ENCODE measurements around the gene CHMP6. TPM values are rescaled to one million over a fixed set of nuclear protein-coding genes. Genes with fewer than 3 reads are reported as not detected.

Gene CHMP6
- total RNA-seq, 2 experiments from 2014 or later, result 7.9 to 23.8 TPM

GRCh38 chr17:80986816-80987475 lies 4.7 kb upstream of the CHMP6 start:
- H3K4me2 ChIP-seq (ENCODE audit: low read length), result no peak overlapping the region
- H4K20me1 ChIP-seq (ENCODE audit: insufficient read depth, low read length), result no peaks in the 10 kb centered on the region
- intact Hi-C loops (cut with micrococcal nuclease; ENCODE audit: unreplicated experiment), result no loop called here
- H3K4me1 ChIP-seq (ENCODE audit: insufficient read depth, low read length, poor library complexity, severe bottlenecking), result no peaks in the 10 kb centered on the region
- H3K9me3 ChIP-seq (ENCODE audit: low read length), result no peaks in the 10 kb centered on the region
- H3K79me2 ChIP-seq (ENCODE audit: insufficient read depth, low read depth, low read length), result no peaks in the 10 kb centered on the region
- H3K36me3 ChIP-seq (ENCODE audit: insufficient read depth, low read length), result no peaks in the 10 kb centered on the region
- H3K4me3 ChIP-seq (ENCODE audit: low read depth, low read length, poor library complexity, severe bottlenecking), result no peak overlapping the region
- CTCF ChIA-PET (ENCODE audit: unreplicated experiment), result no interaction called here
- POLR2A ChIA-PET, result interaction anchor here (0.7 kb wide), 2 partner anchors 467 to 504 kb away, joined by 3 to 4 read pairs; no protein-coding TSS in a partner anchor
- H2AFZ ChIP-seq (ENCODE audit: low read length), result no peak overlapping the region
- TF ChIP-seq EZH2phosphoT487 (IDR thresholded peaks at IDR 0.05; ENCODE audit: borderline replicate concordance, low read depth, low read length), result no peak
- BruUV-seq (replicated peaks), result no TSS peak
- no peaks in the 10 kb centered on the region for H3K9me2 ChIP-seq (ENCODE audit: insufficient read depth, low read length)
- no peak for DNase-seq (ENCODE audit: low spot score)
- H3K27ac ChIP-seq (ENCODE audit: low read depth, low read length, poor library complexity, severe bottlenecking), result no peak overlapping the region

GRCh38 chr17:80987941-80988461 lies 3.6 kb upstream of the CHMP6 start:
- no peak for DNase-seq (ENCODE audit: low spot score)
- intact Hi-C loops (cut with micrococcal nuclease; ENCODE audit: unreplicated experiment), result no loop called here
- POLR2A ChIA-PET, result no interaction called here
- Histone ChIP-seq H3K27ac (ENCODE audit: low read depth, low read length, poor library complexity, severe bottlenecking) (no peak overlapping the region), H3K36me3 (ENCODE audit: insufficient read depth, low read length) (no peaks in the 10 kb centered on the region), H2AFZ (ENCODE audit: low read length) (no peak overlapping the region), H3K4me1 (ENCODE audit: insufficient read depth, low read length, poor library complexity, severe bottlenecking) (no peaks in the 10 kb centered on the region), H3K79me2 (ENCODE audit: insufficient read depth, low read depth, low read length) (no peaks in the 10 kb centered on the region), H3K9me3 (ENCODE audit: low read length) (no peaks in the 10 kb centered on the region), H4K20me1 (ENCODE audit: insufficient read depth, low read length) (no peaks in the 10 kb centered on the region), H3K4me2 (ENCODE audit: low read length) (no peak overlapping the region), H3K4me3 (ENCODE audit: low read depth, low read length, poor library complexity, severe bottlenecking) (no peak overlapping the region), H3K9me2 (ENCODE audit: insufficient read depth, low read length) (no peaks in the 10 kb centered on the region)
- no peak for TF ChIP-seq CTCF (conservative IDR thresholded peaks at IDR 0.05; ENCODE audit: low read length)
- BruUV-seq (replicated peaks), result no TSS peak
- CTCF ChIA-PET (ENCODE audit: unreplicated experiment), result no interaction called here

- intact Hi-C loops (cut with micrococcal nuclease; ENCODE audit: unreplicated experiment), result no loop called here
- BruUV-seq (replicated peaks), result no TSS peak
- Histone ChIP-seq H3K36me3 (ENCODE audit: insufficient read depth, low read length) (no peaks in the 10 kb centered on the region), H3K79me2 (ENCODE audit: insufficient read depth, low read depth, low read length) (no peaks in the 10 kb centered on the region), H2AFZ (ENCODE audit: low read length) (no peak overlapping the region), H3K9me3 (ENCODE audit: low read length) (no peaks in the 10 kb centered on the region), H3K4me1 (ENCODE audit: insufficient read depth, low read length, poor library complexity, severe bottlenecking) (no peaks in the 10 kb centered on the region), H3K4me2 (ENCODE audit: low read length) (no peak overlapping the region), H3K9me2 (ENCODE audit: insufficient read depth, low read length) (no peaks in the 10 kb centered on the region), H4K20me1 (ENCODE audit: insufficient read depth, low read length) (no peaks in the 10 kb centered on the region), H3K27ac (ENCODE audit: low read depth, low read length, poor library complexity, severe bottlenecking) (no peak overlapping the region), H3K4me3 (ENCODE audit: low read depth, low read length, poor library complexity, severe bottlenecking) (no peak overlapping the region)
- no peak for DNase-seq (ENCODE audit: low spot score)
- TF ChIP-seq EZH2phosphoT487 (IDR thresholded peaks at IDR 0.05; ENCODE audit: borderline replicate concordance, low read depth, low read length) (no peak), CTCF (conservative IDR thresholded peaks at IDR 0.05; ENCODE audit: low read length) (no peak)
- ChIA-PET CTCF (ENCODE audit: unreplicated experiment) (no interaction called here), POLR2A (no interaction called here)
Measured at GRCh38 chr17:80989586-80989913, 2.1 kb upstream of the CHMP6 start.

All from OCI-LY7 (cell line).